Vagina (tissue), 2 donors: ENCODE measurements around the gene MRPL24. TPM values are rescaled to one million over a fixed set of nuclear protein-coding genes. Genes with fewer than 3 reads are reported as not detected.
"Not testable (repeated sequence)": the region's sequence is repeated elsewhere in the genome, so short reads cannot be mapped to it uniquely, and the experiment has no call there.

Source experiments
- DNase-seq, 2 donors: peaks; one replicate each; pipeline ENCODE4 v3.0.0-alpha.2; 2017; ENCODE audit errors: extremely low spot score in 2 of 2
- H3K27ac ChIP-seq: fragments of 200-600 bp; sonication (generic); one replicate; pipeline ENCODE4 v1.5.1; 2019
- H3K27me3 ChIP-seq: fragments of 200-600 bp; sonication (generic); one replicate; pipeline ENCODE4 v1.5.1; 2019
- H3K36me3 ChIP-seq, 2 donors: fragments of 200-600 bp; sonication (generic); one replicate each; pipeline ENCODE4 v1.5.1; 2017 to 2019
- H3K4me1 ChIP-seq: fragments of 200-600 bp; sonication (generic); one replicate; pipeline ENCODE4 v1.5.1; 2019
- H3K4me3 ChIP-seq, 2 donors: fragments of 200-600 bp; sonication (generic); 1 replicate in 1 of 2; 2 replicates in 1 of 2; pipeline ENCODE4 v1.5.1; 2016 to 2019
- H3K9me3 ChIP-seq: fragments of 200-600 bp; sonication (generic); one replicate; pipeline ENCODE4 v1.5.1; 2019
- POLR2A ChIP-seq, 2 donors: fragments of 450-650 bp; IDR thresholded peaks; one replicate each; pipeline ENCODE4 v1.6.1; 2017; ENCODE audit warnings: antibody characterized with exemption in 2 of 2, mild to moderate bottlenecking in 2 of 2, moderate library complexity in 2 of 2
- POLR2AphosphoS5 ChIP-seq, 2 donors: sonication (generic); formaldehyde crosslinking; IDR thresholded peaks; one replicate each; pipeline ENCODE4 v1.9.0; 2017; ENCODE audit warnings: antibody characterized with exemption in 2 of 2, mild to moderate bottlenecking in 2 of 2, low read depth in 1 of 2; ENCODE audit not compliant: insufficient read depth in 1 of 2
- intact Hi-C: fragments of 100-400 bp; cut with DNase I; formaldehyde crosslinking; loops from one replicate; pipeline ENCODE4 v1.15.1; 2023
- total RNA-seq: library from RNA; depleted of rRNA; stranded (reverse); fragments of >200 nt; gene quantifications from one replicate; pipeline ENCODE4 v1.2.3, GENCODE V29; 2016
- TF ChIP-seq, protein P1 (sequence below), 3 experiments: fragments of 450-650 bp in 2 of 3; fragments of 200-600 bp in 1 of 3; sonication (generic) in 1 of 3; IDR thresholded peaks; one replicate each; pipeline ENCODE4 v1.5.1; 2017 to 2019; ENCODE audit warnings: antibody characterized with exemption in 3 of 3, mild to moderate bottlenecking in 2 of 3, moderate library complexity in 2 of 3

The MRPL24 gene
- total RNA-seq, 1 donor from 2014 or later, result 40.0 TPM

DNA sequence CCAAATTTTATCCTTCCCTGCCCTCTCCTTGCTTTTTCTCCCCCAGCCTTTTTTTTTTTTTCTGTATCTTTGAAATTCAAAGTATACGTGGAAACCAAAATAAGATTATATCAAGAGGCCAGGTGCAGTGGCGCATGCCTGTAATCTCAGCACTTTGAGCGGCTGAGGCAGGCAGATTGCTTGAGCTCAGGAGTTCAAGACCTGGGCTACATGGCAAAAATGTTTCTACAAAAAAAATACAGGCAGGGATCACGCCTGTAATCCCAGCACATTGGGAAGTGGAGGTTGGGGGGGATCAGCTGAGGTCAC, 19.9 kb upstream of the MRPL24 start:
- intact Hi-C loops, result no loop called here
- no peak overlapping the region for H3K4me3 ChIP-seq
- peaks cover under 1% of the 10 kb centered on the region for H3K4me1 ChIP-seq
- H3K27me3 ChIP-seq, result no peaks in the 10 kb centered on the region
- no peak for DNase-seq
- H3K27ac ChIP-seq, result no peak overlapping the region
- TF ChIP-seq, protein P1, sequence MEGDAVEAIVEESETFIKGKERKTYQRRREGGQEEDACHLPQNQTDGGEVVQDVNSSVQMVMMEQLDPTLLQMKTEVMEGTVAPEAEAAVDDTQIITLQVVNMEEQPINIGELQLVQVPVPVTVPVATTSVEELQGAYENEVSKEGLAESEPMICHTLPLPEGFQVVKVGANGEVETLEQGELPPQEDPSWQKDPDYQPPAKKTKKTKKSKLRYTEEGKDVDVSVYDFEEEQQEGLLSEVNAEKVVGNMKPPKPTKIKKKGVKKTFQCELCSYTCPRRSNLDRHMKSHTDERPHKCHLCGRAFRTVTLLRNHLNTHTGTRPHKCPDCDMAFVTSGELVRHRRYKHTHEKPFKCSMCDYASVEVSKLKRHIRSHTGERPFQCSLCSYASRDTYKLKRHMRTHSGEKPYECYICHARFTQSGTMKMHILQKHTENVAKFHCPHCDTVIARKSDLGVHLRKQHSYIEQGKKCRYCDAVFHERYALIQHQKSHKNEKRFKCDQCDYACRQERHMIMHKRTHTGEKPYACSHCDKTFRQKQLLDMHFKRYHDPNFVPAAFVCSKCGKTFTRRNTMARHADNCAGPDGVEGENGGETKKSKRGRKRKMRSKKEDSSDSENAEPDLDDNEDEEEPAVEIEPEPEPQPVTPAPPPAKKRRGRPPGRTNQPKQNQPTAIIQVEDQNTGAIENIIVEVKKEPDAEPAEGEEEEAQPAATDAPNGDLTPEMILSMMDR (IDR thresholded peaks at IDR 0.05), result no peak
- no peak for TF ChIP-seq POLR2A (IDR thresholded peaks at IDR 0.05)
- no peak for TF ChIP-seq POLR2AphosphoS5 (IDR thresholded peaks at IDR 0.05; ENCODE audit: insufficient read depth in 1 of 2, low read depth in 1 of 2)
- H3K36me3 ChIP-seq, result no peaks in the 10 kb centered on the region
- H3K9me3 ChIP-seq, result no peaks in the 10 kb centered on the region

DNA sequence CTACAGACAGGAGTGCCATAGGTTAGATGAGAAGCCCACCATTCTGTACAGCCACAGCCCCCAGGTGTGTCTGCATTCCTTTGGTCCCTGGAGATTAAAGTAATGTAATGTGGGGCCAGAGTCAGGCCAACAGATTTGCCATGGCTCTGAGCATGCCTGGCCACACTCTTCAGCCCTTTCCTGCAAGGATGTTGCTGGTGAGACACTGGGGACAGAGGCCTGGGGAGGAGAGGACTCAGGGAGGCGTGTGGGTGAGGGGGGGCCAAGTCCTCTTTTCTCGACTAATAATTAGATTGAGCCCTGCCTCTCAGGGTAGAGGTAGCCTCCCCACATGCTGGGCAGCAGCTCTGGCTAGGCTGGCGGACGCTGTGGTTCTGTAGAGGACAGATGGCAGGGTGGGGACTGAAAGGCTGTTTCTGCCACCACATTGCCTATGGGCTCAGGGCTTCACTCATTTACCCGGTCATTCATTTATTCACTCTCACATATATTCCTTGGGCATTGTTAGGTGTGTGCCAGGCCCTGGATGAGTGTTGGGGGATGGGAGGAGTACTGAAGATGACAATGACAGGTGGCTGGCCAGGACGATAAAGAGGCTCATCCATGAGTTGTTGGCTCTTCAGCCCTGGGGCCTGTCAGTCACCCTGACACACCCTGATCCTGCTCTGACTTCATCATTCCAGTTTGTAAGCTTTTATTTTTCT, 19.4 kb upstream of the MRPL24 start:
- H3K27ac ChIP-seq, result no peak overlapping the region
- intact Hi-C loops, result no loop called here
- no peak for DNase-seq
- H3K9me3 ChIP-seq, result no peaks in the 10 kb centered on the region
- H3K36me3 ChIP-seq, result no peaks in the 10 kb centered on the region
- no peaks in the 10 kb centered on the region for H3K27me3 ChIP-seq
- no peak overlapping the region for H3K4me3 ChIP-seq
- TF ChIP-seq, protein P1 (IDR thresholded peaks at IDR 0.05), result no peak
- no peak for TF ChIP-seq POLR2AphosphoS5 (IDR thresholded peaks at IDR 0.05; ENCODE audit: insufficient read depth in 1 of 2, low read depth in 1 of 2)
- TF ChIP-seq POLR2A (IDR thresholded peaks at IDR 0.05), result no peak
- no peaks in the 10 kb centered on the region for H3K4me1 ChIP-seq

DNA sequence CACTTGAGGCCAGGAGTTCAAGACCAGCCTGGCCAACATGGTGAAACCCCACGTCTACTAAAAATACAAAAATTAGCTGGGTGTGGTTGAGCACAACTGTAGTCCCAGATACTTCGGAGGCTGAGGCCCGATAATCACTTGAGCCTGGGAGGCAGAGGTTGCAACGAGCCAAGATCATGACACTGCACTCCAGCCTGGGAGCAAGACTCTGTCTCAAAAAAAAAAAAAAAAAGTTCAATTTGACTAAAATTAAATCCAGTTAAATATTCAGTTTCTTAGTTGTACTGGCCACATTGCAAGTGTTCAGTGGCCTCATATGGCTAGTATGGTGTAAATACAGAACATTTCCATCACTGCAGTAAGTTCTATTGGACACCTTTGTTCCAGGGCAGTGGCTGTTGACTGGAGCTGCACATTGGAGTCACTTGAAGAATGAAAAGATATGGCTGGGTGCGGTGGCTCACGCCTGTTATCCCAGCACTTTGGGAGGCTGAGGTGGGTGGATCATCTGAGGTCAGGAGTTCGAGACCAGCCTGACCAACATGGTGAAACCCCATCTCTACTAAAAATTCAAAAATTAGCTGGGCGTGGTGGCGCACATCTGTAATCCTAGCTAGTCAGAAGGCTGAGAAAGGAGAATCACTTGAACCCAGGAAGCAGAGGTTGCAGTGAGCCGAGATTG, 16.8 kb upstream of the MRPL24 start:
- intact Hi-C loops, DNase-seq, H3K4me3 ChIP-seq, H3K36me3 ChIP-seq, H3K27ac ChIP-seq, H3K9me3 ChIP-seq, H3K4me1 ChIP-seq, H3K27me3 ChIP-seq: not testable (repeated sequence)

DNA sequence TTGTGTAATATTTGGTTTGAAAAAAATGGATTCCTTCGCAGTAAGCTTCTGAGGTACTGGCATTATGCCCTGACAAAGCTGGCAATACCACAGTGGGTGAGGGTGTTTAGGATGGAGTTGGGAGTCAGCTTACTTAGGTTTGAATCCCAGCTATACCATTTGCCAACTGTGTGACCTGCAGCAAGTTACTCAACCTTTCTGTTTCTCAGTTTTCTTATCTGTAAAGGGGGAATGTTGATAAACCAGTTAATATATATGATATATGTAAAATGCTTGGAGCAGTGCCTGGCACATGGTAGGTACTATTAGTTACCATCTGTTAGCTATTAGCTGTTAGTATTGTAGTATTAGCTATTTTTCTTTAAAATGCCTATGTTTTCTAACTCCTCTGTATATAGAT, 15.5 kb upstream of the MRPL24 start:
- Histone ChIP-seq H3K36me3 (no peaks in the 10 kb centered on the region), H3K27ac (no peak overlapping the region), H3K9me3 (no peaks in the 10 kb centered on the region), H3K27me3 (no peaks in the 10 kb centered on the region), H3K4me3 (no peak overlapping the region), H3K4me1 (peaks cover 16% of the 10 kb centered on the region)
- TF ChIP-seq, protein P1 (IDR thresholded peaks at IDR 0.05), result no peak
- TF ChIP-seq POLR2A (IDR thresholded peaks at IDR 0.05) (no peak), POLR2AphosphoS5 (IDR thresholded peaks at IDR 0.05; ENCODE audit: insufficient read depth in 1 of 2, low read depth in 1 of 2) (no peak)
- intact Hi-C loops, result no loop called here
- DNase-seq, result no peak

DNA sequence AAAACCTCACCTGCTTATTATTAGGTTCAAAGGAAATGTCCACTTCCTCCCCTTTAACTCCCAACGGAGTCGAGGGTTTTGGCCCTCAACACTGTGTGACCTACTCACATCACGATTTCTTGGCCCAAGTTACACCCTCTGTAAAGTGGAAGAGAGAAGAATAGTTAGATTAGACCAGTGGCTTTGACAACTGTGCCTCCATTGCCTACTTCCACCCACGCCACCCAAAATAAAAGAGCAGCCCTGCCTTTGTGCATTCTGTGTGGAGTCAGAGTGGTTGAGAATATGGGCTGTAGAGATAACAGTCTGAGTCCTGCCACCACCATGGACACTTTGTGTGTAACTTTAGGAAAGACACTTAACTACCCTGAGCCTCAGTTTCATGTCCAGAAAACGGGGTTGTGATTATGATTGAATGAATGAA, 14.7 kb upstream of the MRPL24 start:
- H3K36me3 ChIP-seq, result no peaks in the 10 kb centered on the region
- H3K27ac ChIP-seq, result no peak overlapping the region
- intact Hi-C loops, result no loop called here
- DNase-seq, result no peak
- no peak overlapping the region for H3K4me3 ChIP-seq
- H3K4me1 ChIP-seq, result peaks cover 16% of the 10 kb centered on the region
- TF ChIP-seq POLR2A (IDR thresholded peaks at IDR 0.05), result no peak
- TF ChIP-seq, protein P1 (IDR thresholded peaks at IDR 0.05), result no peak
- no peak for TF ChIP-seq POLR2AphosphoS5 (IDR thresholded peaks at IDR 0.05; ENCODE audit: insufficient read depth in 1 of 2, low read depth in 1 of 2)
- no peaks in the 10 kb centered on the region for H3K9me3 ChIP-seq
- H3K27me3 ChIP-seq, result no peaks in the 10 kb centered on the region
